ENCODE measurements around the gene SRGAP1. TPM values are rescaled to one million over a fixed set of nuclear protein-coding genes. Genes with fewer than 3 reads are reported as not detected.

The SRGAP1 gene
- total and polyA plus RNA-seq, 2 of the 13 experiments (the other 11 are each of a cell fraction or from before 2014, with no cell fraction given): 1.6 to 3.4 TPM

- intact Hi-C loops (cut with micrococcal nuclease; ENCODE audit: unreplicated experiment) (no loop called here), in situ Hi-C loops (cut with HindIII; ENCODE audit: extremely low pct_ligation_motif_present, low pct_unique_long_range_greater_than_20kb) (no loop called here)
These were observed 326.2 kb downstream of the SRGAP1 start for GRCh38 chr12:64170730-64171129.

More at GRCh38 chr12:64170730-64171129, 326.2 kb downstream of the SRGAP1 start:
- CTCF ChIA-PET (ENCODE audit: low intra/inter-chr PET ratio, low total read pairs): no interaction called here
- POLR2A ChIA-PET: no interaction called here
- H3K27me3 ChIP-seq (ENCODE audit: control insufficient read depth in 1 of 2, insufficient read depth in 2 of 2, low read length in 2 of 2): no peaks in the 10 kb centered on the region
- no peaks in the 10 kb centered on the region for H3K9me3 ChIP-seq (ENCODE audit: low read length)
- TF ChIP-seq MAZ (IDR thresholded peaks at IDR 0.05; ENCODE audit: borderline replicate concordance, low read depth, low read length) (no peak), MAZ (CRISPR knock-in tag; IDR thresholded peaks at IDR 0.05; ENCODE audit: low read depth) (no peak), TAF1 (CRISPR knock-in tag; IDR thresholded peaks at IDR 0.05) (no peak), ZNF468 (CRISPR knock-in tag; IDR thresholded peaks at IDR 0.05) (no peak), CSRNP1 (CRISPR knock-in tag; IDR thresholded peaks at IDR 0.05) (no peak), ZNF674 (CRISPR knock-in tag; IDR thresholded peaks at IDR 0.05; ENCODE audit: low read depth) (no peak), ZSCAN30 (CRISPR knock-in tag; IDR thresholded peaks at IDR 0.05) (no peak), ZNF616 (CRISPR knock-in tag; IDR thresholded peaks at IDR 0.05; ENCODE audit: low read depth) (no peak), AHDC1 (CRISPR knock-in tag; IDR thresholded peaks at IDR 0.05; ENCODE audit: borderline replicate concordance) (no peak), REL (CRISPR knock-in tag; conservative IDR thresholded peaks at IDR 0.05) (no peak), ZNF354B (CRISPR knock-in tag; IDR thresholded peaks at IDR 0.05) (no peak), ZNF362 (CRISPR knock-in tag; IDR thresholded peaks at IDR 0.05; ENCODE audit: borderline replicate concordance) (no peak), SIN3B (IDR thresholded peaks at IDR 0.05; ENCODE audit: low read length) (no peak), STAG1 (CRISPR knock-in tag; IDR thresholded peaks at IDR 0.05) (no peak)
- no peak for DNase-seq (ENCODE audit: low spot score)
- peaks cover 19% of the 10 kb centered on the region for H3K4me1 ChIP-seq (ENCODE audit: insufficient read depth, low read length)
- no peaks in the 10 kb centered on the region for H3K79me2 ChIP-seq (ENCODE audit: insufficient read depth, low read length)
- WGBS (ENCODE audit: low lambda C conversion rate): 59% methylated on average over 3 of the region's 3 CpGs
- H3K4me2 ChIP-seq (ENCODE audit: low read depth, low read length): no peak overlapping the region
- no TSS peak for BruUV-seq (replicated peaks)
- no peak overlapping the region for H3K27ac ChIP-seq (ENCODE audit: extremely low read length, insufficient read depth, low read length)
- H3K36me3 ChIP-seq (replicated peaks in 1 of 2; ENCODE audit: control insufficient read depth in 1 of 2, insufficient read depth in 2 of 2, low read length in 2 of 2): no peaks in the 10 kb centered on the region
- no peak overlapping the region for H3K9ac ChIP-seq (ENCODE audit: insufficient read depth, low read depth, low read length)
- H3K4me3 ChIP-seq (replicated peaks in 1 of 3; ENCODE audit: insufficient read depth in 1 of 3, low read depth in 2 of 3, low read length in 3 of 3): no peak overlapping the region
- ATAC-seq: no peak
- no peaks in the 10 kb centered on the region for H4K20me1 ChIP-seq (ENCODE audit: insufficient read depth, low read length)
- no peak for FAIRE-seq
- no peak overlapping the region for H2AFZ ChIP-seq (ENCODE audit: low read length)
